Adrenal gland (tissue), 12 donors: Measurements from ENCODE around the gene DIAPH3. TPM values are rescaled to one million over a fixed set of nuclear protein-coding genes. Genes with fewer than 3 reads are reported as not detected.

Experiments used
- DNase-seq, 7 donors: peaks; one replicate each; pipeline ENCODE4 v3.0.0-alpha.2; 2019 to 2020
- H3K27ac ChIP-seq, 5 donors: fragments of 200-600 bp; sonication (generic) in 4 of 5; 1 replicate in 3 of 5; 2 replicates in 2 of 5; pipeline versions ENCODE4 v1.5.1 to v1.8.0; 2016 to 2020; ENCODE audit warnings: mild to moderate bottlenecking in 1 of 5
- H3K27me3 ChIP-seq: fragments of 200-600 bp; 2 replicates; pipeline ENCODE4 v1.8.0; 2021
- H3K36me3 ChIP-seq, 2 donors: fragments of 200-600 bp; replicated peaks in 1 of 2; 1 replicate in 1 of 2; 2 replicates in 1 of 2; pipeline versions ENCODE4 v1.5.1 to v1.8.0; 2018 to 2022
- H3K4me1 ChIP-seq, 2 donors: fragments of 200-600 bp; replicated peaks in 1 of 2; 1 replicate in 1 of 2; 2 replicates in 1 of 2; pipeline versions ENCODE4 v1.5.1 to v1.8.0; 2018 to 2021
- H3K4me3 ChIP-seq, 4 donors: fragments of 200-600 bp; sonication (generic) in 3 of 4; one replicate each; pipeline ENCODE4 v1.5.1; 2016 to 2018
- H3K9me3 ChIP-seq, 3 donors: fragments of 200-600 bp; sonication (generic) in 1 of 3; replicated peaks in 1 of 3; 1 replicate in 2 of 3; 2 replicates in 1 of 3; pipeline versions ENCODE4 v1.5.1 to v1.8.0; 2016 to 2021
- POLR2A ChIP-seq, 2 donors: fragments of 450-650 bp; IDR thresholded peaks; one replicate each; pipeline ENCODE4 v1.6.1; 2017; ENCODE audit warnings: antibody characterized with exemption in 2 of 2, mild to moderate bottlenecking in 2 of 2, moderate library complexity in 1 of 2
- WGBS, 4 donors: extraction: QIAGEN DNeasy Blood & Tissue Kit in 2 of 4; methylation state at CpG; one replicate each; pipeline versions ENCODE4 v1.1.5 to v1.1.7; 2013 to 2017; 5-methylcytosine and 5-hydroxymethylcytosine counted together
- intact Hi-C, 2 donors: fragments of 100-400 bp; cut with DNase I; formaldehyde crosslinking; loops; one replicate each; pipeline versions ENCODE4 v1.14.1 to v1.15.0; 2022 to 2023
- polyA plus RNA-seq, 3 donors: library from polyadenylated mRNA; stranded (reverse); fragments of 200-250 nt in 2 of 3; fragments of 350-450 nt in 1 of 3; fragmentation: Illumina TruSeq in 1 of 3; extraction: RNeasy Lipid Tissue Mini Kit (QIAGEN cat#74804) in 1 of 3; gene quantifications; one replicate each; pipeline ENCODE4 v1.2.3, GENCODE V29; 2013 to 2014
- small RNA-seq, 2 donors: library from RNA; depleted of rRNA; stranded (forward); fragments of <200 nt; gene quantifications; one replicate each; pipeline ENCODE3, GENCODE V24; 2016
- total RNA-seq, 9 donors: library from RNA; depleted of rRNA in 4 of 9; stranded (reverse); fragments of >200 nt in 4 of 9; fragments of 120-200 nt in 1 of 9; fragmentation: NEBNext Ultra II Directional in 1 of 9; extraction: Animal tissue kit (Norgen Biotek cat#: 25700) in 1 of 9; gene quantifications; one replicate each; pipeline versions ENCODE4 v1.1.0 to v1.2.4, GENCODE V29; 2013 to 2023
- TF ChIP-seq, protein P1 (sequence below), 6 experiments: fragments of 450-650 bp in 4 of 6; fragments of 200-600 bp in 2 of 6; sonication (generic) in 1 of 6; IDR thresholded peaks; 1 replicate in 5 of 6; 2 replicates in 1 of 6; pipeline versions ENCODE4 v1.5.1 to v1.8.0; 2016 to 2021; ENCODE audit warnings: antibody characterized with exemption in 6 of 6, mild to moderate bottlenecking in 2 of 6, moderate library complexity in 1 of 6
- donor health status: healthy with polysubstance abuse.
- donor health status: Bipolar disorder and iron deficiency.
- donor health status: DM: yes; HTN: yes; CAD: no.
- donor health status: DM: no; HTN: no; CAD: no.
- donor health status: DM: no; HTN: no; CAD: no.
- donor health status: DM: yes; HTN: yes; CAD: no.

DIAPH3 gene
- total and polyA plus RNA-seq, 12 donors = 0.07 to 4.2 (median 0.42) TPM; not detected in 3

DNA sequence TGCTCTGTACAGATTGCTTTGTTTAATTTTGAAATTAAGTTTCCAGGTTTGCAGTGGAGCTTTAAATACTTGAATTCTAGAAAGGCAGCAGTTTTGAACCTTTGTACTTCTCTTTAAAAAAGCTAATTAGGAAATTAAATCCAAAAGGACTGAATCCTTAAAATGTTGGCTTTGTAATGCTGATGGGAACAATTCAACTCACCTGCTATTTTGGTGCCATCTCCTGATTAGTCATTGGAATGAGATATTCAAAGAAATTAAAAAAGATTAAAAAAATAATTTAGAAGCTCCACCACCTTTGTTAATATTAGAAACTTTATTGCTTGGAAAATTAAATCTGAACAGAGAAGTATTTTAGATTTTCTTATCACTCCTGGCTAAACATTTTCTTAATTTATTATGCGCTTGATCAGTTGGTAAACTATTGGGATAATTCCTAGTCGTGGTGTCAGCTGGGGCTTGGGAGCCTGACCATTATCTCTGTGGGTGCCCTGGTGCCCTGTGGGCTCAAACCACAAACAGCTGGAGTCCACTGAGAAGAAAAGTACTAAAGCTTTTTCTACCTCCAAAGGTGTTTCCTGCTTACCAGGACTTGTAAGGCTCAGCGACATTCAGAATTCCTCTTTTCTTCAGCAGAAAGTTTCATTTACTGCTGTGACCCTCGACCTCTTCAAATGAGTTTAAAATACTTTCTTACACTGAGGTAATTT is 540.4 kb downstream of the DIAPH3 start:
- no peak overlapping the region for H3K27ac ChIP-seq
- no peaks in the 10 kb centered on the region for H3K36me3 ChIP-seq
- 59 to 70% (median 66%) methylated on average over 4 of the region's 4 CpGs for WGBS, 4 donors
- intact Hi-C loops = no loop called here
- no peak for TF ChIP-seq POLR2A (IDR thresholded peaks at IDR 0.05)
- TF ChIP-seq, protein P1, sequence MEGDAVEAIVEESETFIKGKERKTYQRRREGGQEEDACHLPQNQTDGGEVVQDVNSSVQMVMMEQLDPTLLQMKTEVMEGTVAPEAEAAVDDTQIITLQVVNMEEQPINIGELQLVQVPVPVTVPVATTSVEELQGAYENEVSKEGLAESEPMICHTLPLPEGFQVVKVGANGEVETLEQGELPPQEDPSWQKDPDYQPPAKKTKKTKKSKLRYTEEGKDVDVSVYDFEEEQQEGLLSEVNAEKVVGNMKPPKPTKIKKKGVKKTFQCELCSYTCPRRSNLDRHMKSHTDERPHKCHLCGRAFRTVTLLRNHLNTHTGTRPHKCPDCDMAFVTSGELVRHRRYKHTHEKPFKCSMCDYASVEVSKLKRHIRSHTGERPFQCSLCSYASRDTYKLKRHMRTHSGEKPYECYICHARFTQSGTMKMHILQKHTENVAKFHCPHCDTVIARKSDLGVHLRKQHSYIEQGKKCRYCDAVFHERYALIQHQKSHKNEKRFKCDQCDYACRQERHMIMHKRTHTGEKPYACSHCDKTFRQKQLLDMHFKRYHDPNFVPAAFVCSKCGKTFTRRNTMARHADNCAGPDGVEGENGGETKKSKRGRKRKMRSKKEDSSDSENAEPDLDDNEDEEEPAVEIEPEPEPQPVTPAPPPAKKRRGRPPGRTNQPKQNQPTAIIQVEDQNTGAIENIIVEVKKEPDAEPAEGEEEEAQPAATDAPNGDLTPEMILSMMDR (IDR thresholded peaks at IDR 0.05) = no peak
- no peaks in the 10 kb centered on the region for H3K27me3 ChIP-seq
- H3K4me1 ChIP-seq = no peaks in the 10 kb centered on the region
- peaks cover 0 to 10% (median 9%) of the 10 kb centered on the region in 3 donors for H3K9me3 ChIP-seq
- H3K4me3 ChIP-seq = no peak overlapping the region
- DNase-seq = no peak

DNA sequence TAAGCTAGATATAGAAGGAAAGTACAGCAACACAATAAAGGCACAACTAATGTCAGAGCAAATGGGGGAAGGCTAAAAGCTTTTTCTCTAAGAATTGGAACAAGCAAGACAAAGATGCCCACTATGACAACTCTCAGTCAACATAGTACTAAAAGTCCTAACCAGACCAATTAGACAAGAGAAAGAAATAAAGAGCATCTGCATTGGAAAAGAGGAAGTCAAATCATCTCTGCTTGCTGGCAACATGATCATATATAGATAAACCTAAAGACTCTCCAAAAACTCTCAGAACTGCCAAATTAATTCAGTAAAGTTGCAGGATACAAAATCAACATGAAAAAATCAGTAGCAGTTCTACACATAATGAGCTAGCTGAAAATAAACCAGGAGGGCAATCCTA is 542.0 kb downstream of the DIAPH3 start:
- Histone ChIP-seq H3K4me1 (no peaks in the 10 kb centered on the region), H3K4me3 (no peak overlapping the region), H3K36me3 (no peaks in the 10 kb centered on the region), H3K27me3 (no peaks in the 10 kb centered on the region), H3K27ac (no peak overlapping the region), H3K9me3 (peaks cover 0 to 12% (median 10%) of the 10 kb centered on the region in 3 donors)
- intact Hi-C loops = no loop called here
- DNase-seq = no peak
- TF ChIP-seq, protein P1 (IDR thresholded peaks at IDR 0.05) = no peak
- TF ChIP-seq POLR2A (IDR thresholded peaks at IDR 0.05) = no peak

Small RNA genes lying within 50 kb of the gene (small RNA-seq; reads per million reads assigned to genes)
- 0 reads per million in 2 donors for gene RN7SL375P
- gene RNY4P28 = 0 to 0.08 reads per million in 2 donors

Other genes starting within 250 kb of the DIAPH3 start
- 10 to 100 TPM in 8 of 9 donors, 1 to 10 TPM in 1; 6.6 to 30.5 (median 22.3) TPM for gene TDRD3, start 233.3 kb upstream of the DIAPH3 start, total RNA-seq
- gene TDRD3, start 233.3 kb upstream of the DIAPH3 start, polyA plus RNA-seq = 10 to 100 TPM; 14.7 to 26.0 (median 20.9) TPM